ENCODE results near the gene SLC22A17. TPM values are rescaled to one million over a fixed set of nuclear protein-coding genes. Genes with fewer than 3 reads are reported as not detected.
"Not testable (repeated sequence)": the region's sequence is repeated elsewhere in the genome, so short reads cannot be mapped to it uniquely, and the experiment has no call there.

SLC22A17 gene
- 10 to 100 TPM; 31.4 to 34.6 TPM for total RNA-seq
- long read RNA-seq, partial matches to known transcripts, result 0 of 3 reads
- long read RNA-seq, other reads (novel, unspliced or antisense), result 2 of 3 reads

DNA sequence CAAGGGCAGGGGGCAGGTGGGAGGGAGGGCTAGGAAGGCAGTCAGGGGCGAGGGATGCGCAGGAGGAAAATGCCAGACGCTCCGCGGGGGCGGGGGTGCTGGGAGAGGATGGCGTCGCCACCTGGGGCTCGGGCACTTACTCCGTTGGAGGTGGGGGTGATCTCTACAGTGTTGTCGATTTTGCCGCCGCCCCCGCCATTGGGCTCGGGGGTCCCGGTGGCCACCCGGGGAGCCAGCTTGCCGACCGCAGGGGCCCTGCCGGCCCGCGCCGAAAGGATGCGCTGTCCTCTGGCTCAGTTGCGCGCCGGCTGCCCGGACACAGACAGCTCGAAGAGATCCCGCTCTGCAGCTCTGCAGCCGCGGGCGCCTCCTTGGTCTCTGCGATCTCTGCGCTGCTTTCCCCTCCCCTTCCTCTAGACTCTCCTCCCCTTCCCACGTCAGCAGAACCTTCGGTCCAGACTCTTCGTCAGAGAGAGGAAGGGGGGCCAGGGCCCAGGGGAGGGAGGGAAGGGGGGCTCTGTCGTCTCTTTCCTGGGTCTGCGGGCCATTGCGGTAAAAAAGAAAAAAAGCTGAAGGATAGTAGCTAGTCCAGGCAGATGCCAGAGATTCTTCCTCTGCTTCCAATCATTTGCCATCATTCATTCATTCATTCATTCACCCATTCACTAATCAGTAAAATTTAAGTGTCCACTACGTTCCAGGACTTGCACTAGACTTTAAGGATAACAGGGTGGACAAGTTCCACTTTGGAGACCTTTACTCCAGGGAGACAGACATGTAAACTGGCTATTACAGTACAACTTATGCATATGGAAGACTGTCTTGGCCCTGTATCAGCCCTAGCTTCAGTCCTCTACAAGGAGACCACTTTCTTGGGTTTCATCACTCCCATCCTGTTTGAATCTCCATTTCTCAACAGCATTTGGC, at the start of gene SLC22A17:
TSS of gene SLC22A17 (minus strand) at position 382 of the 927 bp plus-strand sequence.
- peak; percentile 94 to 95 for ATAC-seq
- DNase-seq, result peak; percentile 88

DNA sequence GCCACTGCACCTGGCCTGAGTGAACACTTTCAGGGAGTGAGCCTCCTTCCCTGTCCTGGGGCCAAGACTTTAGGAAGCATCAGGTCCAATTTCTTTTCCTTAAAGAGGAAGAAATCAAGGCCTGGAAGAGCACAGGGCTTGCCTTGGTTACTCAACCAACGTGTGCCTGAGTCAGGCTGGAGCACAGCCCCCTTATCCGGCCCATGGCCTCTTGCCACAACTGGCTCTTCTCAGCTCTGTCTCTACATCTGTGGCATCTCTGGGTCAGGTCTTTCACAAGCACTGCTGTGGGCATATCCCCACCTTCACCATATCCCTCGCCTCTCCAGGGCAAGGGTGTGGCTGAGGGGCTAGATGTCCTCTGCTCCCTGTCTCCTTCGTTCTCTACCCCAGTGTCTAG, 48.6 kb upstream of the SLC22A17 start:
- intact Hi-C loops (cut with DNase I), result no loop called here
- DNase-seq (no peak), ATAC-seq (peak in 1 of 2 donors; percentile 1)

More for the DNA sequence above, at the start of gene SLC22A17:
- intact Hi-C loops (cut with DNase I), result no loop called here

GRCh38 chr14:23400496-23401149, 47.9 kb upstream of the SLC22A17 start:
- intact Hi-C loops (cut with DNase I), result not testable (repeated sequence)

DNA sequence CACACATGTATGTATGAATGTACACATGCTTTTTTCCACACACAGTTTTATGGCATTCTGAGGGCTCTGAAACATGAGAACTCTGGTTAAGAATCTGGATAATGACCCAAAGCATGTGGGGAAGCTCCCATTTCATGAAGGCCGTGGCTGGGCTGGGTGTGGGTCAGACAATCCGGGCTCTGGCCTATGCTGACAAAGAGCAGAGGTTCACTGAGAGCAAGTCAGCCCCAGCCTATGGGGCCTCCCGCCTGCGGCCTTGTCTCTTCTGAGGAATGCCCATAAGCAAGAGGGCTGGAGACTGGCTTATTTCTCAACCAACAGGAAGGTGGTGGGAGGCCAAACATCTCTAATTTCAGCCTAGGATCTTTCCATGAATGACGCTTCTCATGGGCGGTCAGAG, 46.9 kb upstream of the SLC22A17 start:
- intact Hi-C loops (cut with DNase I), result no loop called here
- DNase-seq, result no peak
- ATAC-seq, result no peak

More at GRCh38 chr14:23400496-23401149, 47.9 kb upstream of the SLC22A17 start:
- peak; percentile 2 to 6 for ATAC-seq
- DNase-seq, result not testable (repeated sequence)

DNA sequence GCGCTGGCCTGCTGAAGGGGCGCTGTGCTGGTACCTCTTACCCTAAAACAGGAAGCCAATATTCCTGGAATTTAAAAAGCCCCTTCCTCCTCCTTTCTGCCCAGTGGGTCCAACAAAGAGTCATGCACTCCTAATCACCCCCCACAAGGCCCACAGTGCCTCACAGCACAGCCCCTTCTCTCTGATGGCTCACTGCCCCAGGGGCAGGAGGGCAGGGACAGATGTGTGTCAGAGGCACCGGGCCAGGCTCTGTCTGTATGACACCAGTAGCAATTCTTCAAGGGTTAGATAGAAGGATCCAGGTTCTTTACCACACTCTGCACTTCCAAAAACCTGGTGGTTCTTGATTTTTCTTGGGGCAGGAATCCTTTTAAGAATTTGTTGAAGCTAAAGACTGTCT, 46.4 kb upstream of the SLC22A17 start:
- ATAC-seq, result peak in 1 of 2 donors; percentile 0
- intact Hi-C loops (cut with DNase I), result no loop called here
- no peak for DNase-seq

GRCh38 chr14:23398348-23398747, 45.7 kb upstream of the SLC22A17 start:
- intact Hi-C loops (cut with DNase I), result no loop called here
- no peak for ATAC-seq
- DNase-seq, result no peak

DNA sequence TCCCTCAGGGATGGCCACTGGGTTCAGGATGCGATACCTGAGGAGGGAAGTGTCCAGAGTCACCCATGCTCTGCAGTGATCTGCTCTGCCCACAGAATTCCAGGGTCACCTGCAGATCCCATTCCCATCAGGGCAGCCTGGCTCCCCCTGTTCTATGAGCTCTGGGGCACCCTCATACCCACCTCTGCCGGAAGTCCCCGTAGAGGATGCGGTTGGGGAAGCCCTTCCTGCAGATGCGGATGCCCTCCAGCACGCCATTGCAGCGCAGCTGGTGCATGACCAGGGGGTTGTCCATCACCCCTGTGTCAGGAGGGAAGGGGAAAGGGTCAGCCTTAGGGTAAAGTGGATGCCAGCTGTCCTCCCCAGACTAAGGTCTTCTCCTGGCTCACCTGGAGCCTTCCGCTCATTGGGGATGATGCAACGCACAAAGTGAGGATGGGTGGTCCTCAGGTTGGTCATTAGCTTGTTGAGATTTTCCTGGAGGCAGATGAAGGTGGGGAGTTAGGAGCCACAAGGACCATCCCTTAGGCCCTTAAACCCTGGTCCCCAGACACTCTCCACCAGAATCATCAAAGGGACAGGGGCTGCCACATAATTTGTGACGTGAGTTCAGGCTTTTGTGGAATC, 44.2 kb upstream of the SLC22A17 start:
- peak in 1 of 2 donors; percentile 0 for ATAC-seq
- DNase-seq, result no peak
- intact Hi-C loops (cut with DNase I), result no loop called here

DNA sequence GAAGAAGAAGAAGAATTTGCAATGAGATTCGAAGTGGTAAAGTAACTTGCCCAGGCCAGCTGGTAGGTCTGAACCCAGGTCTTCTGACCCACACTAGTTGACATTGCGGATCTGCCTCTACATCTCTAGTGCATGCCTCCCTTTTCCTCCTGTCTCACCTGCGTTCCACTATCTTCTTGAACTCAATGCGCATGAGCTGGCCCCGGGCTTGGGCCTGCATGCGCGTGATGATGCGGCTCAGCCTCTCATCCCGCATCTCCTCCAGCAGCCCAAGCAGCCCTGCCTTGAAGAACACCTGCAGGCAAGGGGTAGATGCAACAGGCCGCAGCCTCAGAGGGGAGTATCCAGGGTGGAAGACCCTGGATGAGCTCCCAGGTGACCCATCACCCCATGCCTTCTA, 43.4 kb upstream of the SLC22A17 start:
- intact Hi-C loops (cut with DNase I), result no loop called here
- ATAC-seq (no peak), DNase-seq (no peak)

GRCh38 chr14:23392613-23393012, 39.9 kb upstream of the SLC22A17 start:
- DNase-seq (no peak), ATAC-seq (no peak)
- intact Hi-C loops (cut with DNase I), result no loop called here

- DNase-seq; ATAC-seq; intact Hi-C loops (cut with DNase I): not testable (repeated sequence)
These were observed 37.2 kb upstream of the SLC22A17 start for GRCh38 chr14:23389871-23390270.

DNA sequence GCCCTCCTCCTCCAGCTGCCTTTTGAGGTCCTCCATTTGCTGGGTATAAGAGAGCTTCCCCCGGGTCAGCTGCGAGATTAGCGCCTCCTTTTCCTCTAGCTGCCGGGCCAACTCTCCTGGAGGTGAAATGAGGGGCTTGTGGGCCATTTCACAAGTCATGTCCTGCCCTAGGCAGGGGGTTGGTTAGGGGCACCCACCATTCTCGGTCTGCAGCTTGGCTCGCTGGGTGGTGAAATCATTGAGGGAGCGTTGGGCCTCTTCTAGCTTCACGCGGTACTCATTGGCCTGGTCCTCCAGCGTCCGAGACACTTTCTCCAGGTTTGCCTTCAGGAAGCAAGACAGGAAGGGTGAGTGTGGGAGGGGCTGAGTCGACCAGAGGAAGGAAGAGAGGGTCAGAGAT, 36.7 kb upstream of the SLC22A17 start:
- ATAC-seq, result no peak
- intact Hi-C loops (cut with DNase I), result no loop called here
- DNase-seq, result no peak

DNA sequence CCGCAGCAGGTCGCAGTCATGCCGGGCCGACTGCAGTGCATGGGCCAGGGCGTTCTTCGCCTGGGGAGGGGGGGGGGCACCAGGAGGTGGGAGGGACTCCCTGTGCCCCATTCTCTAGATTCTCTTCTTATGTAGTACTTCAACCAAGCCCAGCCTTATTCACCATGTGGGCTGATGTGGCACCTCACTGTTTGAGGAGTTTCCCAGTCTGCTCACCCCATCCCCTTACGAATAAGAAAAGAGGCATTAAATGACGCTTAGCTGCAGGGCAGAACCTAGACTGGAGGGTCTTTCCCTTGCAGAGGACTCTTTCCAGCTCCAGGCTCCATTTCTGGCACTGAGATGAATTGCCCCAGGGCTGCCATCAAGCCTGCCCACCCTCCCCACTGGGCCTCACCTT, 36.3 kb upstream of the SLC22A17 start:
- peak in 1 of 2 donors; percentile 0 for ATAC-seq
- intact Hi-C loops (cut with DNase I), result no loop called here
- no peak for DNase-seq

DNA sequence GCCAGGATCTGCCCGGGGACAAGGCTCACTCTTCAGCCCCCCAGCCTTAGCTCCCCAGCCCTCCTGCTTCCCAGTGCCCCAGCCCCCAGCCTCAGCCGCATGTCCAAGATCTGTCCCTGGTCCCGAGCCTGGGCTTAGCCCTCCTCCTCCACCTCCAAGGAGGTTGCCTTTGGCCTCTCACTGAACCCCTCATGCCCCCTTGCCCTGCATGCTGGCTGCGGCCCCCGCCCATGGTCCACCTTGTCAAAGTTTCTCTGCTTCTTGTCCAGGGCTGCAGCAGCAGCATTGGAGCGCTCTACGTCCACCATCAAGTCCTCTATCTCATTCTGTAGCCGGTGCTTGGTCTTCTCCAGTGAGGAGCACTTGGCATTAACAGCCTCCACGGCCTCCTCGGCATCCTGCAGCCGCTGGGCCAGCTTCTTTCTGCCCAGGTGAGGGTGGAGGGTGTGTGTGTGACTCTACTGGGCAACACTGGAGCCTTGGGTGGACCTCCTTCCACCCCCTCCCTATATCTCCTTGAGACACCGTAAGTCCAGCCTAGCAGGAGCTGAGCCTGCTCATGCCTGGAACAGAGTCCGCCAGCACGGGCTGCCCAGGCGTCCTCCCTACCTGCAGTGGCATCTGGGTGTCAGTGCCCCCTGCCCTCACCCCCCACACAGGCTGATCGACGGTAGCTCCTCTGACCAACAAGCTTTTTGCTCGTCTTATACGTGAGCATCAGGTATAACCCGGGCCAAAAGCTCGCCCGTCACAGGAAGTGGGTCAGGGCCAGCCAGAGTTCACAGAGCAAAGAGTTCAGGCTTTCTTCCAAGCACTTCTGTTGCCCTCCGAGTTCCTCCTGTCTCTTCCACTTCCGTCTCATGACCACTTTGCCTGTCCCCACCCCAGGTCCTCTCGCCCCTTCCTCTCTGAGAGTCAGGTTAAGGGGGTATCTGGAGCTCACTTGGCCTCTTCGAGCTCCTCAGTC, 35.5 kb upstream of the SLC22A17 start:
- intact Hi-C loops (cut with DNase I), result no loop called here
- DNase-seq (no peak), ATAC-seq (peak in 1 of 2 donors; percentile 0)

- ATAC-seq, result no peak
- DNase-seq, result no peak
- intact Hi-C loops (cut with DNase I), result no loop called here
These were observed 34.3 kb upstream of the SLC22A17 start for GRCh38 chr14:23386999-23387398.

GRCh38 chr14:23386266-23386657, 33.6 kb upstream of the SLC22A17 start:
- DNase-seq; intact Hi-C loops (cut with DNase I); ATAC-seq: not testable (repeated sequence)

DNA sequence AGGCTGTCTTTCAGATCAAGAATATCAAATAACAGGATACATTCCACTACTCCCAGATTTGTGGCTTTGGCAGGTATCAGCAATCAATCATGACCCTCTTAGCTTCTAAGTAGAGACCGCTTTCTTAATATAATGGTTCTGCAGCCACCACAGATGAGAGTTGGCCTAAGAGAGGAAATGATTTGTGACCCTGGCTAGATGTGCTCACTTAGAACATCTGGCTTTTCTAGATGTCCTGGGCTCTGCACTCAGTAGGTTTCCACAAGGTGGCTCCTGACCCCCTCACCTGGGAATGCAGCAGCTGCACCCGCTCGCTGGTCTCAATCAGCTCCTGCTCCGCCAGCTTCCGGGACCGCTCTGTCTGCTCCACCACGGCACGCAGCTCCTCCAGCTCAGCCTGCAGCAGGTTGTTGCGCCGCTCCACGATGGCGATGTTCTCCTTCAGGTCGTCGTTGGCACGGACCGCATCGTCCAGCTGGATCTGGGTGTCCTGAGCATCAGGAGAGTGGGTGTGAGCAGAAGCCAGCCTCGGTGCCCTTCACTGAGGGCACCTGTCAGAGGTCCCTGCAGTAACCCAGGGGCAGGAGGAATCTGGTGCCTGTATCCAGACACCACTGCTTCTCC, 33.1 kb upstream of the SLC22A17 start:
- DNase-seq (no peak), ATAC-seq (no peak)
- intact Hi-C loops (cut with DNase I), result no loop called here

GRCh38 chr14:23385244-23385641, 32.6 kb upstream of the SLC22A17 start:
- ATAC-seq (no peak), DNase-seq (no peak)
- intact Hi-C loops (cut with DNase I), result no loop called here
